DOHH2 (cell line): ENCODE data around the gene CD27.

ENCODE experiments used
- EZH2phosphoT487 ChIP-seq: fragments of 200-600 bp; sonication (generic); IDR thresholded peaks from 2 replicates; pipeline ENCODE4 v1.6.1; 2017; ENCODE audit warnings: borderline replicate concordance, mild to moderate bottlenecking, antibody characterized with exemption, low read length, moderate library complexity, mixed read lengths
- TF ChIP-seq, protein P1 (sequence below): fragments of 200-600 bp; sonication (generic); IDR thresholded peaks from one replicate; pipeline ENCODE4 v1.5.1; 2014; ENCODE audit warnings: antibody characterized with exemption, mild to moderate bottlenecking, low read depth, low read length; ENCODE audit not compliant: poor library complexity, severe bottlenecking

DNA sequence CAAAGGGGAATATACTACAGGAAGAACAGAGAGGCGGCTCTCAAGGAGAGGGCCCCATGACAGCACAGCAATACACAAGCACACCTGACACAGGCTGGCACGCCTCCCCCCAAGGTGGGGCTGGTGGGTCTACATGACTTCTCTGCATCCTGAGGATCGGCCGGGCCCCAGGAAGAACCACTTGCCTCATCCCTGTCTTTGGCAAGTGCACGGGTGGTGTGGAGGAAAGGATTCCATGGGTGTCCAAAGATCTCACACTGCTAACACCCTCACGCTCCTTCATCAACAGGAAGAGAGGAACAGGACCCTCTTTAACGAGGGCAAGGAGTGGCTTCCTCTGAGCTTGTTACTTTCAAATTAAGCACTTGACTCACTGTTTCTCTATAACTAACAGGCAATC lies 18.5 kb downstream of the CD27 start:
- TF ChIP-seq, protein P1, sequence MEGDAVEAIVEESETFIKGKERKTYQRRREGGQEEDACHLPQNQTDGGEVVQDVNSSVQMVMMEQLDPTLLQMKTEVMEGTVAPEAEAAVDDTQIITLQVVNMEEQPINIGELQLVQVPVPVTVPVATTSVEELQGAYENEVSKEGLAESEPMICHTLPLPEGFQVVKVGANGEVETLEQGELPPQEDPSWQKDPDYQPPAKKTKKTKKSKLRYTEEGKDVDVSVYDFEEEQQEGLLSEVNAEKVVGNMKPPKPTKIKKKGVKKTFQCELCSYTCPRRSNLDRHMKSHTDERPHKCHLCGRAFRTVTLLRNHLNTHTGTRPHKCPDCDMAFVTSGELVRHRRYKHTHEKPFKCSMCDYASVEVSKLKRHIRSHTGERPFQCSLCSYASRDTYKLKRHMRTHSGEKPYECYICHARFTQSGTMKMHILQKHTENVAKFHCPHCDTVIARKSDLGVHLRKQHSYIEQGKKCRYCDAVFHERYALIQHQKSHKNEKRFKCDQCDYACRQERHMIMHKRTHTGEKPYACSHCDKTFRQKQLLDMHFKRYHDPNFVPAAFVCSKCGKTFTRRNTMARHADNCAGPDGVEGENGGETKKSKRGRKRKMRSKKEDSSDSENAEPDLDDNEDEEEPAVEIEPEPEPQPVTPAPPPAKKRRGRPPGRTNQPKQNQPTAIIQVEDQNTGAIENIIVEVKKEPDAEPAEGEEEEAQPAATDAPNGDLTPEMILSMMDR: no peak
- TF ChIP-seq EZH2phosphoT487: no peak
